ENCODE results near the gene LMTK3.
"Not testable (repeated sequence)": the region's sequence is repeated elsewhere in the genome, so short reads cannot be mapped to it uniquely, and the experiment has no call there.

Gene LMTK3

DNA sequence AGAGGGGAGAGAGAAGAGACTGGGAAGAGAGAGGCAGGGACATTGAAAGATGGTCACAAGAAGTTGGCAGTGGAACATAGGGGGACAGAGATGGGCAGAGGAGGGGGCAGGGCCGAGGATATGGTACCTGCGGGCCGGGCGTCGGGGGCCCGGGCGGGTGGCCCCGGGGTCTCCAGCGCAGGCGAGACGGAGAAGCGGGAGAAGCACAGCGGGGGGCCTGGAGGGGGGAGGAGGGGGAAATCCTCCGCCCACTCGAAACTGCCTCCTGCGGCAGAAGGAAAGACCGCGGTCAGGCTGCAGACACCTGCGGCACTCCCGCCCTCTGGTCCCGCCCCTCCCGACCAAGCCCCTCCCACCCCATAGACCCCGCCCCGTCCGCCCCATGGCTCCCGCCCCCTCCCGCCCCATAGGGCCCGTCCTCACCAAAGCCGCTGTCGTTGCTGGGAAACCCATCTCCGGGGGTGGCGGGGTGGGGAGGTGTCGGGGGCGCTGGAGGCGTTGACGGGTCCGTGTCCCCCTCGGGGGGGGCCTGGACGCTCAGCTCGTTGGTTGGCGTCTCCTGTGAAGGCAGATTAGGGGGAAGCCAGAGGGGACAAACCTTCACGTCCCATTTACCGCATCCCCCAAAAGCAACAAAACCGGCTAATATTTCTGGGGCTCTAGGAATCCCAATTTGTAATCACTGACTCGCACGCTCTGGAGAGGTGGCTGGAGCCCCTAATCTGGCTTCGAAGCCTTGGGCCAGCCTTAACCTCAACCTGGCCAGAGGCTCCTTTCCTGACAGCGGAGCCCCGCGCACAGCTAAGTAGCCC, 20.4 kb downstream of the LMTK3 start:
- no peak overlapping the region for H3K4me3 ChIP-seq (ENCODE audit: low read depth in 1 of 2, low read length in 2 of 2)
- no peaks in the 10 kb centered on the region for H3K36me3 ChIP-seq (ENCODE audit: insufficient read depth, low read length)
- H3K27ac ChIP-seq (ENCODE audit: low read depth, low read length), result no peak overlapping the region
- H3K9ac ChIP-seq (ENCODE audit: low read length), result no peak overlapping the region
- no peaks in the 10 kb centered on the region for H3K9me3 ChIP-seq (ENCODE audit: low read length)
- H3K27me3 ChIP-seq (ENCODE audit: control insufficient read depth in 1 of 2, insufficient read depth in 2 of 2, low read length in 2 of 2), result peaks cover 0 to 22% of the 10 kb centered on the region in 2 donors
- peaks cover 6% of the 10 kb centered on the region for H3K4me1 ChIP-seq (ENCODE audit: insufficient read depth, low read length)

DNA sequence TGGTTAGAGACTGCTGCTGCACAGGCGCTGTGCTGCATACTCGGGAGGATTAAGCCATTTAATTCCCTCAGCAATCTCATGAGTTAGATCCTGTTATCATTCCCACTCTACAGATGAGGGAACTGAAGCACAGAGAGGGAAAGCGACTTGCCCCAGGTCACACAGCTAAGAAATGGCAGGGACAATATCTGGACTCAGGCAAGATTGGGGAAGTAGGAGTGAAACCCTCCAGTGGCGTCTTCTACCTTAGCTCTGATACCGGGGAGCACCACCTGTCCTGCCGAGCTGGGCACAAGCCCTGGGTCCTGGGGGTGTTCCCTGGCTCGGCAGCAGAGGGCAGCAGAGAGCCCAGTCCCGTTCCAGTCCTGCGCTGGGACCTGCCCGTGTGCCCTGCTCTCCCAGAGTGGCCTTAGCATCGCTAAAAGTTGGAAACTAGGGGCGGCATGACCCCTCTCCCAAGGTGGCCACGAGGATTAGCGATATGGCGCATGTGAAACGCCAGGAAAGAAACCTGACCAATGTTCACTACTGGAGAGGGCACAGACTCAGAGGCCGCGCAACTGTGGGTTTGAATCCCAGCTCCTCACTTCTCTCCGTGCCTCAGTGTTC, 21.9 kb downstream of the LMTK3 start:
- Histone ChIP-seq H3K4me1 (ENCODE audit: insufficient read depth, low read length) (peaks cover 6% of the 10 kb centered on the region), H3K9ac (ENCODE audit: low read length) (no peak overlapping the region), H3K27me3 (ENCODE audit: control insufficient read depth in 1 of 2, insufficient read depth in 2 of 2, low read length in 2 of 2) (peaks cover 0 to 22% of the 10 kb centered on the region in 2 donors), H3K36me3 (ENCODE audit: insufficient read depth, low read length) (no peaks in the 10 kb centered on the region), H3K9me3 (ENCODE audit: low read length) (no peaks in the 10 kb centered on the region), H3K27ac (ENCODE audit: low read depth, low read length) (no peak overlapping the region), H3K4me3 (ENCODE audit: low read depth in 1 of 2, low read length in 2 of 2) (no peak overlapping the region)

DNA sequence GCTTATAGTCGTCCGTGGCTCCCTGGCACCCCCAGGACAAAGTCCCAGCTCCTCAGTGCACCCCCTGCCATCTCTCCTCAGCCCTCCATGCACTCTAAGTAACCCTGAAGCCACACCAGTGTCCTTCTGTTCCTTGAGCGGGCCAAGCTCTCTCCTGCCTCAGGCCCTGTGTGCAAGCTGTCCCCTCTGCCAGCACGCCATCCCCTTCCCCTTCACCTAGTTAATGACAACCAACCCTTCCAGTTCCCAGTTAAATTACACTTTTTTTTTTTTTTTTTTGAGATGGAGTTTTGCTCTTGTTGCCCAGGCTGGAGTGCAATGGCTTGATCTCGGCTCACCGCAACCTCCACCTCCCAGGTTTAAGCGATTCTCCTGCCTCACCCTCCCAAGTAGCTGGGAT, 23.2 kb downstream of the LMTK3 start:
- H3K9me3 ChIP-seq (ENCODE audit: low read length); H3K9ac ChIP-seq (ENCODE audit: low read length); H3K4me3 ChIP-seq (ENCODE audit: low read depth in 1 of 2, low read length in 2 of 2); H3K27ac ChIP-seq (ENCODE audit: low read depth, low read length); H3K36me3 ChIP-seq (ENCODE audit: insufficient read depth, low read length); H3K4me1 ChIP-seq (ENCODE audit: insufficient read depth, low read length): not testable (repeated sequence)
- peaks cover 0 to 22% of the 10 kb centered on the region in 2 donors for H3K27me3 ChIP-seq (ENCODE audit: control insufficient read depth in 1 of 2, insufficient read depth in 2 of 2, low read length in 2 of 2)

DNA sequence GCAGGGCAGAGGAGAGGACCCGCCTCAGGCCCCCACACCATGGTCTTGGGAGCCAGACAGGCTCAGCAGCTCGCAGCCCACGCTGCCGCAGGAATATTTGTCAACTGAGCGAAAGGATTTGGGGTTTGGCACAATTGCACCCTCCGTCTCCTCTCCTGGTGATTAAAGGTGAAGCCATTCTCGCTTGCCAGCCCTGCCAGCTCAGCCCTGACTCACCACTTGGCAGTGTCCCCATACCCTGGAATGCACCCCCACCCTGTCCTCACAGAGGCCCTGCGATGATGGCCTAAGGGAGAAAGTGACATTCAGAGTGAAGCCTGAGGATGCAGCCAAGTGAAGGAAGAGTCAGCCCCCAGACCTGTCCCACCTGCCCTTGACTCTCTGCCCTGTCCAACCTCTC, 23.7 kb downstream of the LMTK3 start:
- Histone ChIP-seq H3K4me3 (ENCODE audit: low read depth in 1 of 2, low read length in 2 of 2) (no peak overlapping the region), H3K27ac (ENCODE audit: low read depth, low read length) (no peak overlapping the region), H3K9me3 (ENCODE audit: low read length) (no peaks in the 10 kb centered on the region), H3K36me3 (ENCODE audit: insufficient read depth, low read length) (no peaks in the 10 kb centered on the region), H3K4me1 (ENCODE audit: insufficient read depth, low read length) (peaks cover 6% of the 10 kb centered on the region), H3K9ac (ENCODE audit: low read length) (no peak overlapping the region), H3K27me3 (ENCODE audit: control insufficient read depth in 1 of 2, insufficient read depth in 2 of 2, low read length in 2 of 2) (peaks cover 0 to 21% of the 10 kb centered on the region in 2 donors)

DNA sequence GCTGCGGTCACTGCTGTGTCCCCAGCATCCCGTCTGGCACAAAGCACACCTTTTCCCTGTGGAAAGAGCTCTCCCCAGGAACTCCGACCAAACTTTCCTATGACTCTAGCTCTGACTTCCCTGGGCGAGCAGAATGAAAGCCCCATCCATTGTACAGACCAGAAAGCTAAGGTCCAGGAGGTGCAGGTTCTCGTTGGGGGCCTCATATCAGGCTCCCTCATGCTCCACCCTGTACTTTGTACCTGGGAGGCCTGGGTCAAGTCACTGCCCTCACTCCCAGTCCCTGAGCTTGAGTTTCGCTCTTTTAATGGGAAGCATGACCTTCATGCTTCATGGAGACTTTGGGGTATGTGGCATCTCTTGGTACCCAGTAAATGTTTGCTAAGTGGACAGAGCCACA, 24.1 kb downstream of the LMTK3 start:
- Histone ChIP-seq H3K4me3 (ENCODE audit: low read depth in 1 of 2, low read length in 2 of 2) (no peak overlapping the region), H3K4me1 (ENCODE audit: insufficient read depth, low read length) (peaks cover 6% of the 10 kb centered on the region), H3K27me3 (ENCODE audit: control insufficient read depth in 1 of 2, insufficient read depth in 2 of 2, low read length in 2 of 2) (peaks cover 0 to 17% of the 10 kb centered on the region in 2 donors), H3K27ac (ENCODE audit: low read depth, low read length) (no peak overlapping the region), H3K9ac (ENCODE audit: low read length) (no peak overlapping the region), H3K9me3 (ENCODE audit: low read length) (no peaks in the 10 kb centered on the region), H3K36me3 (ENCODE audit: insufficient read depth, low read length) (no peaks in the 10 kb centered on the region)

DNA sequence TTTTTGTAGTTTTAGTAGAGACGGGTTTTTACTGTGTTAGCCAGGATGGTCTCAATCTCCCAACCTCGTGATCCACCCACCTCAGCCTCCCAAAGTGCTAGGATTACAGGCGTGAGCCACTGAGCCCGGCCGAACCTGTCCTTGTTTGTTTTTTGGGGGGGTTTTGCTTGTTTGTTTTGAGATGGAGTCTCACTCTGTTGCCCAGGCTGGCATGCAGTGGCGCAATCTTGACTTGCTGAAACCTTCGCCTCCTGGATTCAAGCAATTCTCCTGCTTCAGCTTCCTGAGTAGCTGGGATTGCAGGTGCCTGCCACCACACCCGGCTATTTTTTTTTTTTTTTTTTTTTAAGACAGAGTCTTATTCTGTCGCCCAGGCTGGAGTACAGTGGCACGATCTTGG, 24.9 kb downstream of the LMTK3 start:
- not testable (repeated sequence) for H3K27ac ChIP-seq (ENCODE audit: low read depth, low read length); H3K9me3 ChIP-seq (ENCODE audit: low read length); H3K4me1 ChIP-seq (ENCODE audit: insufficient read depth, low read length); H3K9ac ChIP-seq (ENCODE audit: low read length); H3K27me3 ChIP-seq (ENCODE audit: control insufficient read depth in 1 of 2, insufficient read depth in 2 of 2, low read length in 2 of 2); H3K4me3 ChIP-seq (ENCODE audit: low read depth in 1 of 2, low read length in 2 of 2); H3K36me3 ChIP-seq (ENCODE audit: insufficient read depth, low read length)

DNA sequence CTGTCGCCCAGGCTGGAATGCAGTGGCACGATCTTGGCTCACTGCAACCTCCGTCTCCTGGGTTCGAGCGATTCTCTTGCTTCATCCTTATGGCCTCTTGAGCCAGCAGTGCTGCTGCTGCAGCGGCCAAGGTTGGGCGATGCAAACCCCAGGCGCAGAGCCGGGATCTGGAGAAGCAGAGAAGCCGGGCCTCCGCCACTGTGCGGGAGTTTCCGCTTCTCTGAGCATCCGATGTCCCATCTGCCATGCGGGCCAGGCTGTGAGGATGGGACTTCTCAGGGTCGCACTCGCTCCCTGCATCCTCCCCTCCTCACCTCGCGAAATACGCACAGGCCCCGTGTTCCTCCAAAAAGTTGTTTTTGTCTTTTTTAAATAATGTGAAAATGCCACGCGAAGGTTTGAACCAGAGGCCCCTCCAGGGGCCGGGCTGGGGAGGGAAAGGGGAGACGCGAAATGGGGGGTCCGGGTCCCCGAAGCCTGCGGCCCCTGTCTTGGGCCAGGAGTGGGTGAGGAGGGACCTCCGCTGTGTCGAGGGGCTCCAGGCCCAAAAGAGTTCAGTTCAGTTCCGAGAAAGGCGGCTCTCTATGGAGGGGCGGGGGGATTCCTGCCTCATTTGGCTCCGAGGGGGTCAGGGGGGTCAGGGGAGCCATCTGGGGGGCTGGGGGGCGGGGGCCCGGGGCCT, 26.6 kb downstream of the LMTK3 start:
- no peak overlapping the region for H3K27ac ChIP-seq (ENCODE audit: low read depth, low read length)
- no peaks in the 10 kb centered on the region for H3K36me3 ChIP-seq (ENCODE audit: insufficient read depth, low read length)
- H3K27me3 ChIP-seq (ENCODE audit: control insufficient read depth in 1 of 2, insufficient read depth in 2 of 2, low read length in 2 of 2), result peaks cover 0 to 3% of the 10 kb centered on the region in 2 donors
- H3K9ac ChIP-seq (ENCODE audit: low read length), result no peak overlapping the region
- H3K9me3 ChIP-seq (ENCODE audit: low read length), result no peaks in the 10 kb centered on the region
- H3K4me1 ChIP-seq (ENCODE audit: insufficient read depth, low read length), result peaks cover 14% of the 10 kb centered on the region
- H3K4me3 ChIP-seq (ENCODE audit: low read depth in 1 of 2, low read length in 2 of 2), result no peak overlapping the region

DNA sequence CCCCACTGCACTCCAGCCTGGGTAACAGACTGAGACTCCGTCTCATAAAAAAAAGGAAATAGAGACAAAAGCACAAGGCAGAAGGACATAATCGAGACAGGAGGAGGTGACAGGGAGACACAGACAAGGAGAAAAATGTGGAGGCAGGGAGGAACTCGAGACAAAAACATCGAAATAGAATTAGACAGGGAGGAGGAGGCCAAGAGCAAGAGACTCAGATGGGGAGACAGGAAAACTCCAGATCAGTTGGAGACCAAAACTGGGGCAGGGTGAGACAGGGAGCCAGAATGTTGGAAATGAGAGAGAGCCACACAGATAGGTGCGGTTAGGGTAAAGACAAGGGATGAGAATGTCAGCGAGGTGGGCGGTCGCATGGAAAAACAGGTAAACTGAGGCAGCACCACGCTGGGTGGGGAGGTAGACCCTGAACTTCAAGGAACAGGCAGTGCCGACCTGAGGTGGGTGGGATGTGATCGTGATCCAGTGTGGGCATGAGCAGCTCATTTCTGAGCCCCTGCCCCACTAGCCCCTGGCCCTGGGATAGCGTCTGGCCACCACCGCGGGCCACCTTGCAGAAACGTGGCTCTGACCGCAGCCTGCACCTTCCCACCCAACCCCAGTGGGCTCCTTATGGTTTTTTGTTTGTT, 27.3 kb downstream of the LMTK3 start:
- H3K36me3 ChIP-seq (ENCODE audit: insufficient read depth, low read length), result no peaks in the 10 kb centered on the region
- H3K4me3 ChIP-seq (ENCODE audit: low read depth in 1 of 2, low read length in 2 of 2), result no peak overlapping the region

DNA sequence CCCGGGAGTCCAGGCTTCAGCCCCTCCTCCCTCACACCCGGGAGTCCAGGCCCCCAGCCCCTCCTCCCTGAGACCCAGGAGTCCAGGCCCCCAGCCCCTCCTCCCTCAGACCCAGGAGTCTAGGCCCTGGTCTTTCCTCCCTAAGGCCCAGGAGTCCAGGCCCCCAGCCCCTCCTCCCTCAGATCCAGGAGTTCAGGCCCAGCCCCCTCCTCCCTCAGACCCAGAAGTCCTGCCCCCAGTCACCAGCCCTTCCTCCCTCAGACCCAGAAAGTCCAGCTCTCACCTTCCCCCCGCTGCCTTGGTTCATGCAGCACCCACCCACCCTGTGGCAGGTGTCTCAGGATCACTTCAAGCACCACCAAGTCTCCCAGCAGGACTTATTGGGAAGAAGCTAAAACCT, 28.3 kb downstream of the LMTK3 start:
- Histone ChIP-seq H3K36me3 (ENCODE audit: insufficient read depth, low read length) (peaks cover under 1% of the 10 kb centered on the region), H3K4me3 (ENCODE audit: low read depth in 1 of 2, low read length in 2 of 2) (no peak overlapping the region), H3K9me3 (ENCODE audit: low read length) (no peaks in the 10 kb centered on the region), H3K9ac (ENCODE audit: low read length) (no peak overlapping the region), H3K4me1 (ENCODE audit: insufficient read depth, low read length) (peaks cover 14% of the 10 kb centered on the region), H3K27me3 (ENCODE audit: control insufficient read depth in 1 of 2, insufficient read depth in 2 of 2, low read length in 2 of 2) (peaks cover 0 to 3% of the 10 kb centered on the region in 2 donors), H3K27ac (ENCODE audit: low read depth, low read length) (no peak overlapping the region)

More for the DNA sequence above, 27.3 kb downstream of the LMTK3 start:
- Histone ChIP-seq H3K9me3 (ENCODE audit: low read length) (no peaks in the 10 kb centered on the region), H3K9ac (ENCODE audit: low read length) (no peak overlapping the region), H3K4me1 (ENCODE audit: insufficient read depth, low read length) (peaks cover 14% of the 10 kb centered on the region), H3K27ac (ENCODE audit: low read depth, low read length) (no peak overlapping the region), H3K27me3 (ENCODE audit: control insufficient read depth in 1 of 2, insufficient read depth in 2 of 2, low read length in 2 of 2) (peaks cover 0 to 3% of the 10 kb centered on the region in 2 donors)

DNA sequence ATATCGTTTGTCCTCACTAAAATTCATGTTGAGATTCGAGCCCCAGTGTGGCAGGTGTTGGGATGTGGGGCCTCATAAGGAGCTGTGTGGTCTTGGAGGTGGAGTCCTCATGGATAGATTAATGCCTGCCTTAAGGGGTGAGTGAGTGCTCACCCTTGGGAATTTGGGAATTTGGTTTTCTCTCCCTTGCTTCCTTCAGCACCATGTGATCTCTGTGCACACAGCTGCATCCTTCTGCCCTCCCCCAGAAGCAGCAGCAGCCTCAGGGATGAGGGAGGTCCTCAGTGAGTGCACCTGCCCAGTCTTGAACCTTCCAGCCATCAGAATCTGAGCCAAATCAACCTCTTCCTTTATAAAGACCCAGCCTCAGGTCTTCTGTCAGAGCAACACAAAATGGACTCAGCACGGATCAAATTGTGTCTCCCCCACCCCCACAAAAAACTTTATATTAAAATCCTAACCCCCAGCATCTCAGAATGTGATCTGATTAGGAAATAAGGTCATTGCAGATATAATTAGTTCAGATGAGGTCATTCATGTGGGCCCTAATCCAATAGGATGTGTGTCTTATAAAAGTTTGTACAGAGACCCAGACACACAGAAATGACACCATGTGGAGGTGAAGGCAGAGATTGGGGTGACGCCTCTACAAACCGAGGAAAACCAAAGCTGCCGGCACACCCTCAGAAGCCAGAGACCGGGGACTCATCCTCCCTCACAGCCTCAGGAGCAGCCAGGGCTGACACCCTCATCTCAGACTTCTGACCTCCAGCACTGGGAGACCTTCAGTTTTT, 29.6 kb downstream of the LMTK3 start:
- no peak overlapping the region for H3K27ac ChIP-seq (ENCODE audit: low read depth, low read length)
- no peaks in the 10 kb centered on the region for H3K9me3 ChIP-seq (ENCODE audit: low read length)
- H3K4me3 ChIP-seq (ENCODE audit: low read depth in 1 of 2, low read length in 2 of 2), result no peak overlapping the region
- H3K27me3 ChIP-seq (ENCODE audit: control insufficient read depth in 1 of 2, insufficient read depth in 2 of 2, low read length in 2 of 2), result no peaks in the 10 kb centered on the region
- peaks cover 8% of the 10 kb centered on the region for H3K4me1 ChIP-seq (ENCODE audit: insufficient read depth, low read length)
- no peak overlapping the region for H3K9ac ChIP-seq (ENCODE audit: low read length)
- peaks cover 12% of the 10 kb centered on the region for H3K36me3 ChIP-seq (ENCODE audit: insufficient read depth, low read length)

Measured in muscle layer of colon (tissue), 2 donors.